ENCODE measurements around the gene SERPINF2.
"Not testable (repeated sequence)": the region's sequence is repeated elsewhere in the genome, so short reads cannot be mapped to it uniquely, and the experiment has no call there.

SERPINF2 gene

DNA sequence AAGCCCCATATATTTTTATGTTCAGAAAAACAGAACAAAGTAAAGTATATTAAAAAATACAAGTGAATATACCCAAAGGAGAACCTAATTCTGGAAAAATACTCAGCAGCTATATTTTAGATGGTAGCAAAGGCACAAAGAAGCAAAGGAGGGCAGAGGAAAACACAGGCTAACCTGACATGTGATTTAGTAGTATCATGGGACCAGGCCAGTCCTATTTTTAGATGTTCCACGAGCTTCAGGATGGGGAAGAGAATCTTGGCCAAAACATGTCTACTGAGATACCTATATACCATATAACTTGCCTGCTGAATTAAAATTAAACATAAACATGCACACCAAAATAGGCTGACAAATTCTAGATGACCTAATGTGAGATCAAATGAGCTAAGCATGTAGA is 54.1 kb downstream of the SERPINF2 start:
- DNase-seq, result no peak

GRCh38 chr17:1797323-1797722 is 54.7 kb downstream of the SERPINF2 start:
- DNase-seq, result peak; percentile 73

DNA sequence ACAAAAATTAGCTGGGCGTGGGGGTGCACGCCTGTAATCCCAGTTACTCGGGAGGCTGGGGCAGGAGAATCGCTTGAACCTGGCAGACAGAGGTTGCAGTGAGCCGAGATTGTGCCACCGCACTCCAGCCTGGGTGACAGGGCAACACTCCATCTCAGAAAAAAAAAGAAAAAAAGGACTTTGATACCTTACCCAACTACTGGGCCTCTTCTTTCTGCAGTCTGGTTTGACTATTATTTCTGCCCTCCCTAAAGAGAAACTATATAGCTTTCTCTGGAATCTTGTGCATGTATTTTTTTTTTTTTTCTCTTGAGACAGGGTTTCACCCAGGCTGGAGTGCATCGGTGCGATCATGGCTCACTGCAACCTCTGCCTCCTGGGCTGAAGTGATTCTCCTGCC is 55.2 kb downstream of the SERPINF2 start:
- not testable (repeated sequence) for DNase-seq

- no peak for DNase-seq
These were observed 57.6 kb downstream of the SERPINF2 start for GRCh38 chr17:1800240-1800639.

DNA sequence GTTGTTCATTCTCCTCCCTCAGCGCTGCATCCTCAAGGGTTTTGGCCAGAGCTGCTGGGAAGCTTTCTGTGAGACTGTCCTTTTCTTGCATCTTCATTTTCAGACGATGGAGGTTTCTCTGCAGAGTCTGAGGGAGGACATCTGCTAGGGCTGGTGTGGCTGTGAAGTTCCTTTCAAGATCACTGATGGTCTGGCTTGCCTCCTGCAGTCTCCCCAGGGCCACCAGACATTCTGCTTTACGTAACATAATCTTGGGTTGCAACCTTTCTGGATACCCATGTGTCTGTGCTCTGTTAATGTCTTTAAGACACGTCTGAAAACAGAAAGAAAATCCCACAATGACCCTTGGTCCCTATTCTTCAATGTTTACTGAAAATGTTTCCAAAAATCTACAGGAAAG is 58.0 kb downstream of the SERPINF2 start:
- no peak for DNase-seq

DNA sequence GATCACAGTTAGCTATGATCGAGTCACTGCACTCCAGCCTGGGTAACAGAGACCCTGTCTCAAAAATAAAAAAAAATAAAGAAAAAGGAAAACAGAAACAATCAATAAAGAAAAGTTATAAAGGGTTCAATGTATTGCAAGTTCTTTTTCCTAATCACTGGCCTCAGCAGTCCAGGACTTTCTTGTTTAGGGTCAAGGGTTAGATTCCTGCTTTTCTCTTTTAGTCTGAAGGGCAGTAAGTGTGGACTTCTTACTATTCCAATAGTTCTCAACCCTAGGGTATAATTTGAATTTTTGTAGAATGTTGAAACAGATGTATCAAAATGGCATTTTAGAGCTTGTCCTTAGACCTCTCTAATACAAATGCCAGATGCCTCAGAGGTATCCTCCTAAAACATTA is 59.8 kb downstream of the SERPINF2 start:
- DNase-seq, result no peak

- no peak for DNase-seq
These were observed 60.6 kb downstream of the SERPINF2 start for GRCh38 chr17:1803280-1803679.

Data from hematopoietic multipotent progenitor cell treated with erythropoietin and hydrocortisone succinate and interleukin-3 and kit ligand, for 8 days (in vitro differentiated cells).